Astrocyte of the hippocampus (primary cell): Measurements from ENCODE around the gene B4GALNT3.

Source experiments
- DNase-seq: peaks from one replicate; pipeline ENCODE4 v3.0.0; 2011; ENCODE audit warnings: low read depth, low spot score

The B4GALNT3 gene

DNA sequence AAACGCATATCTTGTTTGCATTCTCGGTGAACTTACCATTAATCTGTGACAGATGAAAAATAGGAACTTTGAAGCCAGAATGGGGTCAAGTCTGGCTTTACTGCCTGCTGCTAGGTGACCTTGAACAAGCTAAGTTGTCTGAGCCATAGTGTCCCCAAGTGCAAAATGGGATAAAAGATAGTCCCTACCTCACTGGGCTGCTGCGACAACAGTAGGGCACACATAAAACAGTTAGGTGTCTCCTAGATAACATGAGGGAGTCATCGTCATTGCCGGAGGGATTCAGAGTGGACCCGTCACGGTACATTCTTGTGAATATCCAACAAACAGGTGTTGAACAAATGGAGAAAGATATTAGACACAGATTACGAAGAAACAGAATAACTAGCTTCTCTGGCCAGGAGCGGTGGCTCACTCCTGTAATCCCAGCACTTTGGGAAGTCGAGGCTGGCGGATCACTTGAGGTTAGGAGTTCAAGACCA lies 132.3 kb downstream of the B4GALNT3 start:
- DNase-seq: no peak

DNA sequence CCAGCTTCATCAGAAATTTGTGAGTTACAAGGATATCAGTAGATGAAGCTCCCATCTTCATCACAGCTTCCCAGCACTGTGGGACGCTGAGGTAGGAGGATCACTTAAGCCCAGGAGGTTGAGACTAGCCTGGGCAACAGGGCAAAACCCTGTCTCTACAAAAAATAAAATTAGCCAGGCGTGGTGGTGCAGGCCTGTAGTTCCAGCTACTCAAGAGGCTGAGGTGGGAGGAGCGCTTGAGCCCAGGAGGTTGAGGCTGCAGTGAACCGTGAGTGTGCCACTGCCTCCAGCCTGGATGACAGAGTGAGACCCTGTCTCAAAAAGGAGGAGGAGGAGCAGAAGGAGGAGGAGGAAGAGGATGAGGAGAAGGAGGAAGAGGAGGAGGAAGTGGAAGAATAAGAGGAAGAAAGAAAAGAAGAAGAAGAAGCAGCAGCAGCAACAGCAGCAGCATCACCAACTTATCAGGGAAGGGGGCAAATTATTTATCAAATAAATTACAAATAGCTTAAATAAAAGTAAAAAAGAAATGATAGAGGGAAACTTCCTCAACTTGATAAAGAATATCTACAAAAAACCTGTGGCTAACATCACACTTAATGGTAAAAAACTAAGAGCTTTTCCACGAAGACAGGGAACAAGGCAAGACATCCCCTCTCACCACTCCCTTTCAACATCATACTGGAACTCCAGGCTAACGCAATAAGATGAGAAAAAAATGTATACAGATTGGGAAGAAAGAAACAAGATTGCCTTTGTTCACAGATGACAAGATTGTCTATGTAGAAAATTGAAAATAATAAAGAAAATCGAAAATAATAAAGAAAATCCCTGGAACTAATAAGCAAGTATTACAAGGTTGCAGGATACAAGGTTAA lies 133.9 kb downstream of the B4GALNT3 start:
- DNase-seq: no peak

DNA sequence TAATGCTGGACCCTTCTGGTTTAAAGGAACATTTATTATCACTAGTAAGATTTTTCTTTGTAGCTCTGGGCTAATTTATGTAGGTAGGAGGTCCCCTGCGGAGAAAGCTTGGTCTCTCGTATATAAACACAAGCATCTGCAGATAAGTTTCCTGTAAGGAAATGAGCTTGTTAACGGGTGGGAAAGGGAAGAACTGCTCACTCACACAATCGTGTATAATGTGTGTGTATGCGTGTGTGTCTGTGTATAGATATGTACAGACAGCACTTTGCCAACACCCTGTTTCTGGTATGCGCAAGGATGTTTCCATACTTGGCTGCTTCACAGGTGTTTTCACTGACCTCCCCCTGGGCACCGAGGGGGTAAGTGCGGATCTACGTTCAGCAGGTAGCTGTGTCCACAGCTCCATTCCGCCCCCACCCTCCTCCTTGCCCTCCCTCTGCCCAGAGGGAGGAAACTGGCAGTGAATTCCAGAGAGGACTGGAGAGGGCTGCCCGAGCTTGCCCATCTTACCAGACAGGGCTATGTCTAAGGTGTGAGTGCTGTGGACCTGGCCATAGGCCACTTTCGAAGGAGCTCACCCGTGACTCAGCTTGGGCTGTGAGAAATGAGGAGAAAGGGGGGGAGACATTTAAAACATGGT lies 138.3 kb downstream of the B4GALNT3 start:
- peak; percentile 21 for DNase-seq

DNA sequence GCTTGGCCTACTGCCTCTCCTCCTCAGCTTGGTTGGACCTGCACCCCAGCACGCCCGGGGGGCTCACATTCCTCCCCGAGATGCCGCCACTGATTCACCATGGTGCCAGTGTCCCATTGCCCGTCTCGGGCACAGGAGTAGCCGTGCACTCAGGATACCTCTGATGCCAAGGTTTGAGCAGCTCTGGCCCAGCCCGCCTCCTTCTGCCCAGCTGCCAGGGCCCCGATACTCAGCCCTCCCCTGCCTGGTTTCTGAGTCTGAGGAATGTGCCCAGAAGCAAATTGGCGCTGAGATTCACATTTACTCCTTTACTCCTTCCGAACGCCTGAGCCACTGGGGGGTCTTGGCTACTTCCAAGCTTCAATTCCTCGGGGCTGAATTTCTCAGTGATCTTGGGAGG lies 140.0 kb downstream of the B4GALNT3 start:
- peak; percentile 25 for DNase-seq

DNA sequence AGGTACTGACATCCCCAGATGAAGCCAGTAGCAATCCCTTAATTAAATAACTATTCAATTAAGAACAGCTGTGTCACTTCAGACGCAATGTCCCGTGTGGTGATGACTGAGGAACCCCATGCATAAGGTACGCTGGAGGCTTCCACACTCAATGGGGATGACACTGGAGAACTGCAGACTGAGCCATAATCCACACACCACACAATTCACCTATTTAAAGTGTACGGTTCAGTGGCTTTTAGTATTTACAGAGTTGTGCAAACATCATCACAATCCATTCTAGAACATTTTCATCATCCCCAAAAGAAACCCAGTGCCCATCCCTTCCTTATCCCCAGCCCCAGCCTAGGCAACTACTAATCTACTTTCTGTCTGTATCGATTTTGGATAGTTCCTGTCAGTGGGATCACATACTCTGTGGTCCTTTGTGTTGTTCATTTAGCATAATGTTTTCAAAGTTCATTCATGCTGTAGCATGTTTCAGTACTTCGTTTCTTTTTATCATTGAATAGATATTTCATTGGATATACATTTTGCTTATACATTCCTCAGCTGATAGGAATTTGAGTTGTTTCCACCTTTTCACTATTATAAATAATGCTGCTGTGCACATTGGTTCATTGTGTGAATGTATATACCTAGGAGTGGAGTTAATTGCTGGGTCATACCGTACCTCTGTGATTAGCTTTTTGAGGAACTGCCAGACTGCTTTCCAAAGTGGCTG lies 142.4 kb downstream of the B4GALNT3 start:
- DNase-seq: no peak

DNA sequence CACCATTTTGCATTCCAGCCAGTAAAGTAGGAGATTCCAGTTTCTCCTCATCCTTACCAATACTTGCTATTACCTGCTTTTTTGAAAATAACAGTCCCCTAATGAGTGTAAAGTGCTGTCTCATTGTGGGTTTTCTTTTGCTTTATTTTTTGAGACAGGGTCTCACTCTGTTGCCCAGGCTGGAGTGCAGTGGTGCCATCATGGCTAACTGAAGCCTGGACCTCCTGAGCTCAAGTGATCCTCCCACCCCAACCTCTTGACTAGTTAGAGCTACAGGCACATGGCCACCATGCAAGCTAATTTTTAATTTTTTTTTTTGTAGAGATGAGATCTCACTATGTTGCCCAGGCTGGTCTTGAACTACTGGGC lies 142.9 kb downstream of the B4GALNT3 start:
- no peak for DNase-seq

DNA sequence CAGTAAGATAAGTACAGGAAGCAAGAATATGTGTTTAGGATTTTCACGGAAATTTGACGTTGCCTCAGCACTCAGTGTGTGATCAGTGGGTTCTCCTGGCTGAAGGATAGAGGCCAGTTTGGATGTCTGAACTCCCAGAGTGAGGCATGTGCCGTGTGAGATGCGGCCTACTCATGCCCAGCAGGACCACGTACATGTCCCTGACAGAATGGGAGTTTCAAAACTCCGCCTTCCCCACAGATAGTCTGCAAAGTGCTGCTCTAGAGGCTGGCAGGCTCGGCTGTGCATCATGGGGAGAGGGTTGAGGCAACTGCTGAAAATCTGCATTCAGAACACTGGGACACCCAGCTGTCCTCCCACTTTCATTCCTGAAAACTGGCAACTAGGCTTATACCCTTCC lies 145.2 kb downstream of the B4GALNT3 start:
- no peak for DNase-seq

DNA sequence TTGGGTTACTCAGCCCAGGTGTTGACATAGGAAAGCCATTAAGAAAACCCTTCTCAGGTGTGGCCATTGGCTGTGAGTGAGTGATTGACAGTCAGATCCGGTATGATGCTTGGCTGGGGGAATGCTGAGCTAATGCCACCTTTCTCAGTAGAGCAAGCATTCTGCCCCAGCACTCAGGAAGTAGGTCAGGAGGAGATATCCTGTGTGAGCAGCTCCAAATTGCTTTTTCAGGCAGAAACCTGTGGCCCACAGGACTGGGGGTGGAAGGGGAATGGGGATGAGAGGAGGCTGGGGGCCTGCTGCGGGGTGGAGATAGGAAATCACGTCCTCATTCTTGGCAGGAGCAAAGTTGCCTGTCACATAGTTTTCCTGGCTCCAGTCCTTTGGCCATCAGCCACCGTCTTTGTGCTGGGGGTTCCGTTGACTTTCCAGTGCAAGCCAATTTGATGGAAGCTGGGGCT lies 147.8 kb downstream of the B4GALNT3 start:
- DNase-seq: peak; percentile 61

DNA sequence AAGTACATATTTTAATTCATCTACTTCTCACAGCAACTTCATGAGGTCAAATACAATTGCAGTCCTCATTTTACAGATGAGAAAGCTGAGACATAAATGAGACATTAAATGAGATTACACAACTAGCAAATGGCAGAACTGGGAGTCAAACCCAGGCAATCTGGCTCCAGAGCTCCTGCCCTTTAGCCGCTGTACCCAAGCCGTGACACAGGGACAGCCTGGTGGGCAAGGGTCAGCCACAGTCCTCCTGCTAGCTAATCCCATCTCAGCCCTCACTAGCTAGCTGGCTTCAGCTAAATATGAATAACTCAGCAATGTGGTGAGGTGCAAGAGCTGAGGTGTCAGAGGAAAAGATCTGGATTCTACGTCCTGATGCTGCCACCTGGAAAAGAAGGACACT lies 148.7 kb downstream of the B4GALNT3 start:
- DNase-seq: no peak

DNA sequence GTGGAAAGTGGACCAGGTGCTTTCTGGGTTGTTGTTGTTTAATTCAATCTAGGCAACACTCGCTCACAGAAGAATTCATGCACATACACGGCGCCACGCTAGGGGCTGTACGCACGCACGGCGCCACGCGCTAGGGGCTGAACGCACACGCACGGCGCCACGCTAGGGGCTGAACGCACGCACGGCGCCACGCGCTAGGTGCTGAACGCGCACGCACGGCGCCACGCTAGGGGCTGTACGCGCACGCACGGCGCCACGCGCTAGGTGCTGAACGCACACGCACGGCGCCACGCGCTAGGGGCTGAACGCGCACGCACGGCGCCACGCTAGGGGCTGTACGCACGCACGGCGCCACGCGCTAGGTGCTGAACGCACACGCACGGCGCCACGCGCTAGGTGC lies 149.2 kb downstream of the B4GALNT3 start:
- no peak for DNase-seq

DNA sequence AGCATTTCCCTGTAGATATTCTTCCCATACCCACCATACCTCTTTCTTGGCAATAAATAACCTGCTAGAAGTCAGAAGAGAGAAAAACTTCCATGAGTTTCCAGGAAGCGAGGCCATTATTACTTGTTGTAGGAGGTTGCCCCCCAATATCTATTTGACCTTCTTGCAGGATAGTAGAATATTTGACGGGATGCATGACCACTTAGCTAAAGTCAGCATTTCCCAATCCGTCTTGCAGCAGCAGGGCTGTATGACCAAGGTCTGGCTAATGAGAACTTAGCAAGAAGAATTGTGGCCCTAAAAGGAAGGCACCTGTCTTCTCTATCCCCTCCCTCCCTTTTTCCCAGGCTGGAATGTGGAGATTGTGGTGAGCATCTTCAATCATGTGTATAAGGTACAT lies 152.0 kb downstream of the B4GALNT3 start:
- DNase-seq: no peak

DNA sequence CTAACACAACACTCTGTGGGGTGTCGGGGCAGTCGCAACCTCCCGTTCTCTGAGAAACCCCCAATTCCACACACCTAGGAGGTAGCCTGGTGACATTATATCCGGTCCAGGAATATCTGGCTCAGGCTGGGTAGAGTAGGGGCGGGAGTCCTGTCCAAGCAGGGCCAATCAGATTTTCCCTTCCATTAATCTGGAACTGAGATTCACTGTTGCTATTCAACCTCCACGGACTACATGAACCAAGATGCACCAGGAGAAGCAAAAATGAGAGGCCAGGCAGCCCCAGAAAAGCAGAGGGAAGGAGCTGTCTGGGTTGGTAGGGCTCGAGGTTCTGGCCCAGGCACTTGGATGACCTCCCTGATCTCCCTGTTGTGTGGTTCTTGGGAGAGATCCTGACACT lies 152.6 kb downstream of the B4GALNT3 start:
- DNase-seq: no peak

DNA sequence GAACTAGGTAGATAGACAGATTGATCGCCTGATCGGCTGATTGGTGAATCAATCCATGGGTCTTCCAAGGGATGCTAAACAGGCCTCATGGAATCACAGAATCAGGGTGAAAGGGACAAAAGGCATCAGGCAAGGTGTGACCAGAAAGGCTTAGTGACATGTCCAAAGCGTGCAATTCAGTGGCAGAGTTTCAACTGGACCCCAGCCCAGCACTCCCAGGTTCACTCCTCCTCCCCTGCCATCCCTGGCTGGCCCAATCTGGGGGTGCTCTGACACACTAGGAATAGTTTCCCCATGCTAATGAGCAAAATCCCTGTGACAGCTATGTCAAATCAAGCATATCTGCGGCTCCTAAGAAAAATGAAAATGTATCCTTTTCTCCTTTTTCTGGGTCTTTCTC lies 153.1 kb downstream of the B4GALNT3 start:
- DNase-seq: no peak
